HG03280 (cell line): ENCODE results near the gene RABEP2.
"Not testable (repeated sequence)": the region's sequence is repeated elsewhere in the genome, so short reads cannot be mapped to it uniquely, and the experiment has no call there.

Experiments used
- ATAC-seq: cut with Tn5 transposase; IDR thresholded peaks from one replicate; pipeline ENCODE4 v1.9.1; 2021; ENCODE audit warnings: mild to moderate bottlenecking, moderate library complexity; ENCODE audit not compliant: unreplicated experiment

Gene RABEP2

GRCh38 chr16:28932339-28933141 lies 7.5 kb upstream of the RABEP2 start:
- no peak for ATAC-seq

GRCh38 chr16:28931801-28932225 lies 6.8 kb upstream of the RABEP2 start, which contains the start of gene CD19:
TSS of gene CD19 (plus strand) at chr16:28931971. CDS start at chr16:28932001, 30 bp downstream.
- ATAC-seq, result no peak

GRCh38 chr16:28930652-28931051 lies 5.6 kb upstream of the RABEP2 start:
- no peak for ATAC-seq

- ATAC-seq, result no peak
These were observed 5.2 kb upstream of the RABEP2 start for GRCh38 chr16:28930203-28930602.

- no peak for ATAC-seq
These were observed 2.8 kb upstream of the RABEP2 start for GRCh38 chr16:28927815-28928214.

- ATAC-seq, result not testable (repeated sequence)
These were observed 1.2 kb upstream of the RABEP2 start for GRCh38 chr16:28926284-28926683.

- ATAC-seq, result peak; percentile 30
These were observed 569 bp upstream of the RABEP2 start for GRCh38 chr16:28925386-28926228.

- peak; percentile 10 for ATAC-seq
These were observed 658 bp downstream of the RABEP2 start for GRCh38 chr16:28924399-28924761.

GRCh38 chr16:28923652-28924398 lies 1.2 kb downstream of the RABEP2 start:
- peak; percentile 40 for ATAC-seq

GRCh38 chr16:28923231-28923587 lies 1.8 kb downstream of the RABEP2 start:
- no peak for ATAC-seq

- no peak for ATAC-seq
These were observed 6.3 kb downstream of the RABEP2 start for GRCh38 chr16:28918698-28919097.

GRCh38 chr16:28917095-28917494 lies 7.9 kb downstream of the RABEP2 start:
- no peak for ATAC-seq

- ATAC-seq, result no peak
These were observed 9.9 kb downstream of the RABEP2 start for GRCh38 chr16:28915181-28915580.

GRCh38 chr16:28913946-28914724 lies 10.9 kb downstream of the RABEP2 start:
- ATAC-seq, result no peak

- ATAC-seq, result no peak
These were observed 12.5 kb downstream of the RABEP2 start for GRCh38 chr16:28912558-28912957.

- ATAC-seq, result no peak
These were observed 14.7 kb downstream of the RABEP2 start for GRCh38 chr16:28910086-28911031.

- ATAC-seq, result no peak
These were observed 19.2 kb downstream of the RABEP2 start for GRCh38 chr16:28905800-28906372.

- no peak for ATAC-seq
These were observed 19.7 kb downstream of the RABEP2 start for GRCh38 chr16:28905229-28905754.

GRCh38 chr16:28904828-28905227 lies 20.2 kb downstream of the RABEP2 start:
- ATAC-seq, result no peak
